Urinary bladder (tissue), 4 donors: ENCODE measurements around the gene B3GNT5. TPM values are rescaled to one million over a fixed set of nuclear protein-coding genes. Genes with fewer than 3 reads are reported as not detected.

Experiments
- DNase-seq: peaks from one replicate; pipeline ENCODE4 v3.0.0-alpha.2; 2015; ENCODE audit errors: extremely low spot score
- H3K27ac ChIP-seq: one replicate; pipeline ENCODE4 v1.5.1; 2013; ENCODE audit warnings: low read depth, mild to moderate bottlenecking, moderate library complexity
- H3K36me3 ChIP-seq: one replicate; pipeline ENCODE4 v1.6.1; 2013; ENCODE audit warnings: mild to moderate bottlenecking, moderate library complexity; ENCODE audit not compliant: insufficient read depth
- H3K4me1 ChIP-seq: one replicate; pipeline ENCODE4 v1.6.1; 2013; ENCODE audit warnings: mild to moderate bottlenecking, moderate library complexity; ENCODE audit not compliant: insufficient read depth
- H3K4me3 ChIP-seq: one replicate; pipeline ENCODE4 v1.5.1; 2013; ENCODE audit warnings: low read depth, low read length
- WGBS: extraction: QIAGEN DNeasy Blood & Tissue Kit; methylation state at CpG from one replicate; pipeline ENCODE4 v1.1.7; 2013; 5-methylcytosine and 5-hydroxymethylcytosine counted together
- polyA plus RNA-seq: library from polyadenylated mRNA; stranded (reverse); fragments of 200-250 nt; gene quantifications from one replicate; pipeline ENCODE4 v1.2.3, GENCODE V29; 2013
- total RNA-seq: library from RNA; depleted of rRNA; stranded (reverse); fragments of >200 nt; gene quantifications from one replicate; pipeline ENCODE4 v1.2.3, GENCODE V29; 2014
- donor health status: healthy with polysubstance abuse.
- donor health status: healthy.

The B3GNT5 gene
- total and polyA plus RNA-seq, 2 donors, result 4.3 to 18.3 TPM

- H3K27ac ChIP-seq, result no peak overlapping the region
- no peak for DNase-seq
- no peak overlapping the region for H3K4me3 ChIP-seq
- H3K4me1 ChIP-seq, result no peaks in the 10 kb centered on the region
- WGBS, result 65% methylated on average over 15 of the region's 15 CpGs
- no peaks in the 10 kb centered on the region for H3K36me3 ChIP-seq
These were observed 12.1 kb downstream of the B3GNT5 start for GRCh38 chr3:183265157-183265642.

GRCh38 chr3:183265834-183266417 lies 12.9 kb downstream of the B3GNT5 start:
- DNase-seq, result no peak
- Histone ChIP-seq H3K27ac (no peak overlapping the region), H3K4me3 (no peak overlapping the region), H3K4me1 (no peaks in the 10 kb centered on the region), H3K36me3 (no peaks in the 10 kb centered on the region)
- WGBS, result 79% methylated on average over 5 of the region's 5 CpGs

GRCh38 chr3:183266454-183266853 lies 13.4 kb downstream of the B3GNT5 start:
- Histone ChIP-seq H3K4me1 (no peaks in the 10 kb centered on the region), H3K4me3 (no peak overlapping the region), H3K27ac (peak overlapping the region; percentile 43), H3K36me3 (no peaks in the 10 kb centered on the region)
- 90% methylated on average over 3 of the region's 3 CpGs for WGBS
- no peak for DNase-seq

GRCh38 chr3:183267140-183267539 lies 14.1 kb downstream of the B3GNT5 start:
- Histone ChIP-seq H3K4me3 (no peak overlapping the region), H3K27ac (no peak overlapping the region), H3K36me3 (no peaks in the 10 kb centered on the region), H3K4me1 (no peaks in the 10 kb centered on the region)
- DNase-seq, result no peak
- 96% methylated on average over 5 of the region's 5 CpGs for WGBS

GRCh38 chr3:183268366-183268765 lies 15.3 kb downstream of the B3GNT5 start:
- Histone ChIP-seq H3K4me3 (no peak overlapping the region), H3K36me3 (no peaks in the 10 kb centered on the region), H3K27ac (no peak overlapping the region), H3K4me1 (no peaks in the 10 kb centered on the region)
- no peak for DNase-seq
- 76% methylated on average over 5 of the region's 5 CpGs for WGBS

- Histone ChIP-seq H3K36me3 (no peaks in the 10 kb centered on the region), H3K4me3 (no peak overlapping the region), H3K27ac (no peak overlapping the region), H3K4me1 (no peaks in the 10 kb centered on the region)
- no peak for DNase-seq
- WGBS, result 96% methylated on average over 13 of the region's 13 CpGs
These were observed 16.3 kb downstream of the B3GNT5 start for GRCh38 chr3:183269345-183269744.

GRCh38 chr3:183270344-183270743 lies 17.3 kb downstream of the B3GNT5 start:
- Histone ChIP-seq H3K4me1 (no peaks in the 10 kb centered on the region), H3K27ac (no peak overlapping the region), H3K36me3 (no peaks in the 10 kb centered on the region), H3K4me3 (no peak overlapping the region)
- DNase-seq, result no peak
- WGBS, result 80% methylated on average over 7 of the region's 7 CpGs

- Histone ChIP-seq H3K27ac (no peak overlapping the region), H3K4me3 (no peak overlapping the region)
- WGBS, result 94% methylated on average over 3 of the region's 3 CpGs
These were observed 19.1 kb downstream of the B3GNT5 start for GRCh38 chr3:183272142-183272541.

GRCh38 chr3:183272791-183273190 lies 19.7 kb downstream of the B3GNT5 start:
- Histone ChIP-seq H3K4me1 (no peaks in the 10 kb centered on the region), H3K4me3 (no peak overlapping the region), H3K27ac (no peak overlapping the region), H3K36me3 (no peaks in the 10 kb centered on the region)
- no peak for DNase-seq

More at GRCh38 chr3:183272142-183272541, 19.1 kb downstream of the B3GNT5 start:
- no peaks in the 10 kb centered on the region for H3K36me3 ChIP-seq
- no peaks in the 10 kb centered on the region for H3K4me1 ChIP-seq
- DNase-seq, result no peak

GRCh38 chr3:183274609-183275008 lies 21.6 kb downstream of the B3GNT5 start:
- no peak overlapping the region for H3K4me3 ChIP-seq
- no peak overlapping the region for H3K27ac ChIP-seq
- H3K36me3 ChIP-seq, result no peaks in the 10 kb centered on the region
- no peaks in the 10 kb centered on the region for H3K4me1 ChIP-seq
- no peak for DNase-seq
- 91% methylated on average over 5 of the region's 5 CpGs for WGBS

- no peak overlapping the region for H3K27ac ChIP-seq
- no peaks in the 10 kb centered on the region for H3K4me1 ChIP-seq
- no peak for DNase-seq
- no peak overlapping the region for H3K4me3 ChIP-seq
- H3K36me3 ChIP-seq, result no peaks in the 10 kb centered on the region
- WGBS, result 42% methylated on average over 2 of the region's 2 CpGs
These were observed 22.4 kb downstream of the B3GNT5 start for GRCh38 chr3:183275418-183275817.

- Histone ChIP-seq H3K36me3 (no peaks in the 10 kb centered on the region), H3K4me3 (no peak overlapping the region), H3K27ac (no peak overlapping the region), H3K4me1 (no peaks in the 10 kb centered on the region)
- 89% methylated on average over 3 of the region's 3 CpGs for WGBS
- no peak for DNase-seq
These were observed 22.9 kb downstream of the B3GNT5 start for GRCh38 chr3:183275937-183276336.

GRCh38 chr3:183277260-183277659 lies 24.2 kb downstream of the B3GNT5 start:
- WGBS, result 94% methylated on average over 5 of the region's 5 CpGs
- no peak overlapping the region for H3K4me3 ChIP-seq
- no peaks in the 10 kb centered on the region for H3K4me1 ChIP-seq
- no peak overlapping the region for H3K27ac ChIP-seq
- DNase-seq, result no peak
- no peaks in the 10 kb centered on the region for H3K36me3 ChIP-seq

GRCh38 chr3:183278479-183279088 lies 25.5 kb downstream of the B3GNT5 start:
- Histone ChIP-seq H3K36me3 (no peaks in the 10 kb centered on the region), H3K4me3 (no peak overlapping the region), H3K27ac (no peak overlapping the region), H3K4me1 (no peaks in the 10 kb centered on the region)
- no peak for DNase-seq
- WGBS, result 84% methylated on average over 4 of the region's 4 CpGs
